GM19193 (cell line): ENCODE results near the gene CDV3.

Experiments used
- POLR2A ChIP-seq: IDR thresholded peaks from 4 replicates; pipeline ENCODE4 v1.6.1; 2011; ENCODE audit not compliant: insufficient read depth, insufficient read length; ENCODE audit errors: extremely low read depth

Gene CDV3

GRCh38 chr3:133588784-133589465 is 15.4 kb downstream of the CDV3 start:
- TF ChIP-seq POLR2A, result no peak

- TF ChIP-seq POLR2A, result no peak
Measured at GRCh38 chr3:133589503-133589902, 16.0 kb downstream of the CDV3 start.

- TF ChIP-seq POLR2A, result no peak
Measured at GRCh38 chr3:133591271-133591742, 17.8 kb downstream of the CDV3 start.

GRCh38 chr3:133592843-133593242 is 19.4 kb downstream of the CDV3 start:
- no peak for TF ChIP-seq POLR2A

- no peak for TF ChIP-seq POLR2A
Measured at GRCh38 chr3:133593243-133593642, 19.8 kb downstream of the CDV3 start.

GRCh38 chr3:133595341-133595740 is 21.9 kb downstream of the CDV3 start:
- TF ChIP-seq POLR2A, result no peak

DNA sequence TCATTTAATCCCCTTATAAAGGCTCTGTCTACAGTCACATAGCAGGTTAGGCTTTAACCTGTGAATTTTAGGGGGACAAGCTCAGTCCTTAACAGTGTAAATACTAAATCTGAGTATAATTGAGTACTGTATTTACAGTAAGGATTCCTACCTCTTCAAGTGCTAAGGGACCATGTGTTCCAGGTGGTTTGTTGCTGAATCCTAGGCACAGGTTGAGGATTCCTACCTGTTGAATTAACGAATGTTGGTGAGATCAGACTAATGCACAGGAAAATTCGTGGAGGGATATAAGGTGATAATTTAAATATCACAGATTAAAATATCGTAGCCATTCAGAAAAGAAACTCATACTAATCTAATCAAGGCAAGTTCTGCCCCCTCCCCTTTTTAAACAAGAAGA is 24.9 kb downstream of the CDV3 start:
- no peak for TF ChIP-seq POLR2A

DNA sequence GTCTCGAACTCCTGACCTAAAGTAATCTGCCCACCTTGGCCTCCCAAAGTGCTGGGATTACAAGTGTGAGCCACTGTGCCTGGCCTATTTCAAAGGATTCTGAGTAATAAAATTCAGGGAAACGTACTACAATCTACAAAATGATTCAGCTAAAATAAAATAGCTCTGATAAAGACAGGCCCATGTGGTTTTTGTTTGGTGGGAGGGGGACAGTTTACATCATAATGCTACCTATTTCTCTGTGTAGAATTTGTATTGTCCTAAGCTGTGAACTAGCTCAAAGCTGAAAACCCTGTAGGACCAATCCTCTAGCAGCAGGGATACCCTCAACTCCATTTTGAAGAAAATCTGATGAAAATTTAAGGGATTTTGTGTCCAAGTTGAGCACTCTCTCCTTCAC is 25.8 kb downstream of the CDV3 start:
- TF ChIP-seq POLR2A, result no peak

DNA sequence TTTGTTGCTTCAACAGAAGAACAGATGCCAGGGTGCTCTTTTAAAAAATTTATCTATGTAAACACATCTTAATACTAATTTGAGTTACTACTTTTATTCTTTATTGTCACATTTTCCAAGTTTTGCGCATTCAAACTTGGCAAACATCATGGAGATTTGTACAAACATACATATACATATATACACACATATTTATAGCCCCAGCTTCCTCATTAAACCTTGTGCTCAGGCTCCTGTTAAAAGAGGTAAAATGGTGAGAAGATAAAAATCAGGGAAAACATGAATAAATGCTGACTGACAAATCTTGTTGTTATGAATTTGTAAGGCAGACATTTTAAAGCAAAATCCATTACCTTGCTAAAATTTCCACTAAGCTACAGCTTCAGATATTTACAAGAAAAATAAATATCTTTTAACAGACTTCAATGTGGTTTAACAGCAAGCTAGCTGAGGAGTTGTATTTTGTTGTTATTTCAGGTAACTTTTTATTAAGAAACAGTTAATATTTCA is 27.1 kb downstream of the CDV3 start:
- TF ChIP-seq POLR2A, result no peak

- no peak for TF ChIP-seq POLR2A
Measured at GRCh38 chr3:133606342-133606741, 32.9 kb downstream of the CDV3 start.

GRCh38 chr3:133606902-133607301 is 33.4 kb downstream of the CDV3 start:
- no peak for TF ChIP-seq POLR2A

- TF ChIP-seq POLR2A, result no peak
Measured at GRCh38 chr3:133607816-133608215, 34.3 kb downstream of the CDV3 start.

DNA sequence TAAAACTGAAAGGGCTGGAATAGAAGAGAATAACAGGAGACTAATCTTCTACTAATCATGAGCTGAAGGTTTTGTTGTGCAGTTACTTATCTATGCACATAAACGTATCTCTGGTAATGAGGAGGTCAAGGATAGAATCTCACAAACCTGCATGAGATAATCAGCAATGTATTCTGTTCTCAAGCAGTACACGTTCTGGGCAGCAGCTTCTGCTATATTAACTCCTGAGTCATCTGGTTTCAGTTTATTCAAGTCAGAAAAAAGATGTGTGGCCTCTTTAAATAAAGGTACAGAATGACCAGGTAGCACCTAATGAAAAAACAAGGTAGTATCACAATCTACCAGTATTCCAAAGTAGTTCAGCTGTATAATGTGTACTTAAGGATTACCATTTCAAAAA is 34.9 kb downstream of the CDV3 start:
- no peak for TF ChIP-seq POLR2A

DNA sequence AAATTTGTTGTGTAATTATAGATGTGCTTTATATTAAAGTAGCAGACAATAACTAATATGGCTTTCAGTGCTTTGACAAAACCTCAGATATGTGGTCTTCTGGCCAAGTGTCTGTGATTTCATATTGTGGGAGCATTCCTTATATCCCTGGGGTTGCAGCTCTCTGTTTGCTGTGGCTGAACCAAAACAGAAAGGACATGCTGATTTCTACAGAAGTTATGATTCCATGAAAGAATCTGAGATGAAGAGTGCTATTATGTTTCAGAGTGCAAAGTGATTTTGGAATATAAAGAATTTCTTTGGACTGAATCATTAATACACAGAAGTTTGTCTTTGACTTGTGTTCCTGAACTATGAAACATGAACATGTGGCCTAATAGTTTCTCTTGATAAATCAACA is 36.5 kb downstream of the CDV3 start:
- TF ChIP-seq POLR2A, result no peak

- TF ChIP-seq POLR2A, result no peak
Measured at GRCh38 chr3:133611534-133611933, 38.0 kb downstream of the CDV3 start.

- TF ChIP-seq POLR2A, result no peak
Measured at GRCh38 chr3:133620066-133620784, 46.7 kb downstream of the CDV3 start.
